PC-9 (cell line): ENCODE results near the gene DRD3. TPM values are rescaled to one million over a fixed set of nuclear protein-coding genes. Genes with fewer than 3 reads are reported as not detected.

Experiments used
- BruUV-seq: library from RNA; stranded (reverse); fragments of 400-500 nt; replicated peaks from 2 replicates; lab custom pipeline; 2021; lab: Mats Ljungman, UMichigan
- CTCF ChIA-PET: fragments of 300-600 bp; sonication (Branson Sonifier 250); formaldehyde crosslinking; loops from one replicate; lab custom pipeline; 2022; ENCODE audit warnings: antibody characterized with exemption; lab: Charles Lee
- POLR2A ChIA-PET: fragments of 300-600 bp; sonication (Branson Sonifier 250); formaldehyde crosslinking; loops from one replicate; lab custom pipeline; 2022; ENCODE audit warnings: antibody characterized with exemption; ENCODE audit not compliant: unreplicated experiment; lab: Charles Lee
- DNase-seq, 2 experiments: peaks; one replicate each; pipeline versions ENCODE4 v3.0.0 to v3.0.0-alpha.2; 2015 to 2022; ENCODE audit warnings: mixed read lengths in 1 of 2
- H2AFZ ChIP-seq: fragments of 200-600 bp; sonication (generic); 2 replicates; pipeline ENCODE4 v1.8.1; 2017; ENCODE audit warnings: antibody characterized with exemption
- H3F3A ChIP-seq: fragments of 200-600 bp; sonication (generic); 2 replicates; pipeline ENCODE4 v1.8.1; 2017; ENCODE audit warnings: antibody characterized with exemption, mild to moderate bottlenecking, low read depth; ENCODE audit not compliant: insufficient read depth
- H3K27ac ChIP-seq: fragments of 200-600 bp; sonication (generic); 2 replicates; pipeline ENCODE4 v1.6.1; 2016; ENCODE audit warnings: mixed run types
- H3K27me3 ChIP-seq: fragments of 200-600 bp; sonication (generic); 2 replicates; pipeline ENCODE4 v1.6.1; 2016; ENCODE audit warnings: low read depth, mixed run types; ENCODE audit not compliant: insufficient read depth
- H3K36me3 ChIP-seq: fragments of 200-600 bp; sonication (generic); 2 replicates; pipeline ENCODE4 v1.6.1; 2016; ENCODE audit warnings: low read depth, mixed run types
- H3K4me1 ChIP-seq: fragments of 200-600 bp; sonication (generic); replicated peaks from 2 replicates; pipeline ENCODE4 v1.6.1; 2016; ENCODE audit warnings: mixed run types; ENCODE audit not compliant: insufficient read depth
- H3K4me2 ChIP-seq: fragments of 200-600 bp; sonication (generic); 2 replicates; pipeline ENCODE4 v1.6.1; 2017; ENCODE audit warnings: mixed run types
- H3K4me3 ChIP-seq: fragments of 200-600 bp; sonication (generic); 2 replicates; pipeline ENCODE4 v1.6.1; 2016; ENCODE audit warnings: mixed run types
- H3K79me2 ChIP-seq: fragments of 200-600 bp; sonication (generic); 2 replicates; pipeline ENCODE4 v1.6.1; 2017; ENCODE audit warnings: low read depth, mixed run types
- H3K9me2 ChIP-seq: fragments of 200-600 bp; sonication (generic); 2 replicates; pipeline ENCODE4 v1.8.1; 2017; ENCODE audit warnings: mild to moderate bottlenecking; ENCODE audit not compliant: insufficient read depth
- H3K9me3 ChIP-seq: fragments of 200-600 bp; sonication (generic); 2 replicates; pipeline ENCODE4 v1.8.1; 2016; ENCODE audit warnings: low read depth; ENCODE audit not compliant: insufficient read depth
- H4K20me1 ChIP-seq: fragments of 200-600 bp; sonication (generic); 2 replicates; pipeline ENCODE4 v1.8.1; 2017; ENCODE audit not compliant: insufficient read depth
- CTCF ChIP-seq: fragments of 200-600 bp; sonication (generic); conservative IDR thresholded peaks from 2 replicates; pipeline ENCODE4 v1.6.1; 2017; ENCODE audit warnings: mixed run types, antibody characterized with exemption, mild to moderate bottlenecking, moderate library complexity
- EZH2 ChIP-seq: fragments of 200-600 bp; sonication (generic); IDR thresholded peaks from 2 replicates; pipeline ENCODE4 v1.8.0; 2017; ENCODE audit warnings: antibody characterized with exemption, low read depth
- intact Hi-C: fragments of 100-400 bp; cut with micrococcal nuclease; formaldehyde crosslinking; loops from one replicate; pipeline ENCODE4 v1.10.0; 2022; ENCODE audit not compliant: unreplicated experiment
- total RNA-seq: library from RNA; stranded (reverse); gene quantifications from 2 replicates; pipeline ENCODE4 v1.2.3, GENCODE V29; 2021

Gene DRD3
- total RNA-seq, 1 experiment from 2014 or later, result not detected

GRCh38 chr3:114144909-114145688, 33.8 kb downstream of the DRD3 start:
- no peaks in the 10 kb centered on the region for H3K79me2 ChIP-seq
- no peak overlapping the region for H3K4me2 ChIP-seq
- H3K9me2 ChIP-seq, result no peaks in the 10 kb centered on the region
- no peaks in the 10 kb centered on the region for H3F3A ChIP-seq
- H2AFZ ChIP-seq, result no peak overlapping the region
- no peaks in the 10 kb centered on the region for H3K9me3 ChIP-seq
- H3K27ac ChIP-seq, result no peak overlapping the region
- CTCF ChIA-PET, result no interaction called here
- no peak for TF ChIP-seq CTCF
- no peak for TF ChIP-seq EZH2
- POLR2A ChIA-PET, result no interaction called here
- peaks cover 2% of the 10 kb centered on the region; the same call in 1 of the 2 replicates for H3K27me3 ChIP-seq
- intact Hi-C loops, result no loop called here
- H3K4me3 ChIP-seq, result no peak overlapping the region
- DNase-seq, result no peak
- no peaks in the 10 kb centered on the region for H3K4me1 ChIP-seq
- H3K36me3 ChIP-seq, result no peaks in the 10 kb centered on the region
- H4K20me1 ChIP-seq, result no peaks in the 10 kb centered on the region
- BruUV-seq, result no TSS peak

DNA sequence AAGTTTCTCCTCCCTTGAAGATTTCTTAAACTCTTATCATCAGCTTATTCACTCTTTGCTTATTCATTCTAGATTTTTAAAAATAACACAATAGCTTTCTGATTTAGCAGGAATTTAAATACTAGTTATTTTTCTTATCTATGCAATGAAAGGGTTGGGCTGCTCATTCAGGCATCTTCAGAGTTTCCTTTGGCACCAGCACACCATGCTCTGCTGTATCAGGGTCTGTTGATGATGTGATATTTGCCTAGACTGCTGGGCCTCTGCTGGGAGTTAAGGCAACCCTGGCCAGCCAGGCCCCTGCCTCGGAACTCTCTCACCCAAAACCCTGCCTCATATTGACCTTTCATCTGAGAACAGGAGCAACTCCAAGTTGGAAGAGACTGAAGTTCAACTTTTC, 35.0 kb downstream of the DRD3 start:
- Histone ChIP-seq H3K27ac (no peak overlapping the region), H3K36me3 (no peaks in the 10 kb centered on the region), H3K79me2 (no peaks in the 10 kb centered on the region), H3K4me3 (no peak overlapping the region), H3F3A (no peaks in the 10 kb centered on the region), H3K27me3 (peaks cover 6% of the 10 kb centered on the region; the same call in 1 of the 2 replicates), H3K4me2 (no peak overlapping the region), H3K4me1 (no peaks in the 10 kb centered on the region), H3K9me3 (no peaks in the 10 kb centered on the region), H3K9me2 (no peaks in the 10 kb centered on the region), H4K20me1 (no peaks in the 10 kb centered on the region), H2AFZ (no peak overlapping the region)
- no peak for TF ChIP-seq EZH2
- TF ChIP-seq CTCF, result no peak
- no TSS peak for BruUV-seq
- POLR2A ChIA-PET, result no interaction called here
- no peak for DNase-seq
- intact Hi-C loops, result no loop called here
- CTCF ChIA-PET, result no interaction called here

DNA sequence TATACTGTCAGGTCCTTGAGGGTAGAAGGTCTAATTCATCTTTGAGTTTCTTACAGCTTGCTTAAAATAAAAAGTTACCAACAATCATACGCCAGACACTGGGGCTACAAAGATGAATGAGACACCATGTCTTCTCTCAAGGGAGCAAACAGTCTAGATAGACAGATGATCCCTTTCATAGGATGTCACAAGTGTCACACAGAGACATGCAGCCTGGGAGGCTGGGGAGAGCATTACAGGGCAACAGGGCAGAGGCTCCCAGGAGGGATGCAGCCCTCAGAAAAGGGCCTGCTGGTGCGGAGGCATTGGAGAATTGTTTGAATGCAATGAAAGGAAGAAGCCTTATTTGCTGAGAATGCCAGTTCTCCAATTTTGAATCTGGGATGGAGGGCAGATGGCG, 39.0 kb downstream of the DRD3 start:
- Histone ChIP-seq H3K4me2 (no peak overlapping the region), H3F3A (no peaks in the 10 kb centered on the region), H3K4me1 (no peaks in the 10 kb centered on the region), H3K27me3 (peaks cover 6% of the 10 kb centered on the region; the same call in 1 of the 2 replicates), H3K9me3 (no peaks in the 10 kb centered on the region), H3K4me3 (no peak overlapping the region), H3K27ac (no peak overlapping the region), H4K20me1 (no peaks in the 10 kb centered on the region), H3K9me2 (no peaks in the 10 kb centered on the region), H2AFZ (no peak overlapping the region), H3K36me3 (no peaks in the 10 kb centered on the region), H3K79me2 (no peaks in the 10 kb centered on the region)
- ChIA-PET POLR2A (no interaction called here), CTCF (no interaction called here)
- intact Hi-C loops, result no loop called here
- no peak for TF ChIP-seq EZH2
- TF ChIP-seq CTCF, result no peak
- no peak for DNase-seq
- BruUV-seq, result no TSS peak
